Esophagus mucosa (tissue), 1 donor: ENCODE data around the gene NR2C2. TPM values are rescaled to one million over a fixed set of nuclear protein-coding genes. Genes with fewer than 3 reads are reported as not detected.
"Not testable (repeated sequence)": the region's sequence is repeated elsewhere in the genome, so short reads cannot be mapped to it uniquely, and the experiment has no call there.

ENCODE experiments used
- ATAC-seq: fragments of 200-7000 bp; cut with Tn5 transposase; one replicate; pipeline ENCODE4 v1.9.1; 2020
- total RNA-seq: library from RNA; stranded (reverse); gene quantifications from one replicate; pipeline ENCODE4 v1.2.4, GENCODE V29; 2023
- donor health status: DM: yes; HTN: yes; CAD: no.

Gene NR2C2
- total RNA-seq, 1 donor from 2014 or later: 19.2 TPM

- ATAC-seq: no peak
Measured at GRCh38 chr3:14962762-14963161, 15.4 kb downstream of the NR2C2 start.

- no peak for ATAC-seq
Measured at GRCh38 chr3:14967285-14967684, 19.9 kb downstream of the NR2C2 start.

GRCh38 chr3:14969671-14970070 is 22.3 kb downstream of the NR2C2 start:
- ATAC-seq: no peak

GRCh38 chr3:14976317-14976716 is 28.9 kb downstream of the NR2C2 start:
- ATAC-seq: no peak

- ATAC-seq: no peak
Measured at GRCh38 chr3:14980689-14981088, 33.3 kb downstream of the NR2C2 start.

GRCh38 chr3:14984581-14985113 is 37.3 kb downstream of the NR2C2 start:
- no peak for ATAC-seq

GRCh38 chr3:14988988-14989394 is 41.6 kb downstream of the NR2C2 start:
- ATAC-seq: no peak

- peak; percentile 79 for ATAC-seq
Measured at GRCh38 chr3:14989943-14990779, 42.8 kb downstream of the NR2C2 start.

GRCh38 chr3:14990780-14991148 is 43.4 kb downstream of the NR2C2 start:
- ATAC-seq: no peak

GRCh38 chr3:14991151-14991742 is 43.9 kb downstream of the NR2C2 start:
- ATAC-seq: no peak

GRCh38 chr3:14991818-14992612 is 44.6 kb downstream of the NR2C2 start:
- peak; percentile 83 for ATAC-seq

GRCh38 chr3:14997941-14998340 is 50.6 kb downstream of the NR2C2 start:
- no peak for ATAC-seq

- not testable (repeated sequence) for ATAC-seq
Measured at GRCh38 chr3:14999182-14999581, 51.8 kb downstream of the NR2C2 start.

- ATAC-seq: no peak
Measured at GRCh38 chr3:15007681-15008141, 60.3 kb downstream of the NR2C2 start.

GRCh38 chr3:15009167-15009566 is 61.8 kb downstream of the NR2C2 start:
- no peak for ATAC-seq

GRCh38 chr3:15010664-15011063 is 63.3 kb downstream of the NR2C2 start:
- peak; percentile 15 for ATAC-seq

- ATAC-seq: peak; percentile 36
Measured at GRCh38 chr3:15011174-15011573, 63.8 kb downstream of the NR2C2 start.

GRCh38 chr3:15014606-15015328 is 67.4 kb downstream of the NR2C2 start:
- no peak for ATAC-seq

- no peak for ATAC-seq
Measured at GRCh38 chr3:15015456-15015855, 68.1 kb downstream of the NR2C2 start.

GRCh38 chr3:15017191-15017590 is 69.8 kb downstream of the NR2C2 start:
- no peak for ATAC-seq

- ATAC-seq: no peak
Measured at GRCh38 chr3:15023249-15023648, 75.9 kb downstream of the NR2C2 start.

- no peak for ATAC-seq
Measured at GRCh38 chr3:15023719-15024118, 76.3 kb downstream of the NR2C2 start.
